OCI-LY7 (cell line): ENCODE data around the gene ZNF582. TPM values are rescaled to one million over a fixed set of nuclear protein-coding genes. Genes with fewer than 3 reads are reported as not detected.
A peak's percentile ranks its signal among the peaks of the same experiment; 100 is the strongest.

Experiments used
- BruUV-seq: library from RNA; stranded (reverse); fragments of 400-500 nt; replicated peaks from 2 replicates; lab custom pipeline; 2021; lab: Mats Ljungman, UMichigan
- CTCF ChIA-PET: fragments of 300-600 bp; sonication (Branson Sonifier 250); formaldehyde crosslinking; loops from one replicate; lab custom pipeline; 2022; ENCODE audit warnings: antibody characterized with exemption; ENCODE audit not compliant: unreplicated experiment; lab: Charles Lee
- POLR2A ChIA-PET: fragments of 300-600 bp; sonication (Branson Sonifier 250); formaldehyde crosslinking; loops from one replicate; lab custom pipeline; 2022; ENCODE audit warnings: antibody characterized with exemption; lab: Charles Lee
- DNase-seq: peaks from one replicate; pipeline ENCODE4 v3.0.0-alpha.2; 2015; ENCODE audit warnings: low spot score
- H2AFZ ChIP-seq: fragments of 200-600 bp; sonication (generic), shearing (Covaris generic); 2 replicates; pipeline ENCODE4 v1.6.1; 2014; ENCODE audit warnings: mild to moderate bottlenecking, antibody characterized with exemption, low read length, moderate library complexity
- H3K27ac ChIP-seq: fragments of 200-600 bp; sonication (generic); 2 replicates; pipeline ENCODE4 v1.5.1; 2014; ENCODE audit warnings: mixed run types, low read depth, mild to moderate bottlenecking, moderate library complexity, low read length, inconsistent platforms; ENCODE audit not compliant: poor library complexity, severe bottlenecking
- H3K36me3 ChIP-seq: fragments of 200-600 bp; sonication (generic); 2 replicates; pipeline ENCODE4 v1.6.1; 2014; ENCODE audit warnings: mild to moderate bottlenecking, antibody characterized with exemption, low read length, moderate library complexity, mixed read lengths; ENCODE audit not compliant: insufficient read depth
- H3K4me1 ChIP-seq: fragments of 200-600 bp; sonication (generic); 2 replicates; pipeline ENCODE4 v1.5.1; 2014; ENCODE audit warnings: mild to moderate bottlenecking, low read length; ENCODE audit not compliant: insufficient read depth, poor library complexity, severe bottlenecking
- H3K4me2 ChIP-seq: fragments of 200-600 bp; sonication (generic); 2 replicates; pipeline ENCODE4 v1.6.1; 2014; ENCODE audit warnings: mild to moderate bottlenecking, low read length
- H3K4me3 ChIP-seq: fragments of 200-600 bp; sonication (generic); 2 replicates; pipeline ENCODE4 v1.5.1; 2014; ENCODE audit warnings: mild to moderate bottlenecking, low read depth, low read length; ENCODE audit not compliant: poor library complexity, severe bottlenecking
- H3K79me2 ChIP-seq: fragments of 200-600 bp; sonication (generic); 2 replicates; pipeline ENCODE4 v1.6.1; 2016; ENCODE audit warnings: low read depth, mild to moderate bottlenecking, low read length, moderate library complexity, mixed read lengths; ENCODE audit not compliant: insufficient read depth
- H3K9me2 ChIP-seq: fragments of 200-600 bp; sonication (generic); 2 replicates; pipeline ENCODE4 v1.6.1; 2016; ENCODE audit warnings: mild to moderate bottlenecking, low read length, mixed read lengths; ENCODE audit not compliant: insufficient read depth
- H3K9me3 ChIP-seq: fragments of 200-600 bp; sonication (generic); 2 replicates; pipeline ENCODE4 v1.6.1; 2014; ENCODE audit warnings: mild to moderate bottlenecking, mixed run types, low read length, mixed read lengths
- H4K20me1 ChIP-seq: fragments of 200-600 bp; sonication (generic); 2 replicates; pipeline ENCODE4 v1.6.1; 2014; ENCODE audit warnings: mild to moderate bottlenecking, antibody characterized with exemption, low read length, moderate library complexity, mixed read lengths; ENCODE audit not compliant: insufficient read depth
- CTCF ChIP-seq: fragments of 200-600 bp; sonication (generic); conservative IDR thresholded peaks from 2 replicates; pipeline ENCODE4 v1.5.1; 2014; ENCODE audit warnings: mild to moderate bottlenecking, antibody characterized with exemption, low read length, moderate library complexity, mixed read lengths
- EZH2phosphoT487 ChIP-seq: fragments of 200-600 bp; sonication (generic); IDR thresholded peaks from 2 replicates; pipeline ENCODE4 v1.6.1; 2018; ENCODE audit warnings: low read depth, borderline replicate concordance, mild to moderate bottlenecking, mixed run types, antibody characterized with exemption, low read length, moderate library complexity, mixed read lengths
- intact Hi-C: fragments of 100-400 bp; cut with micrococcal nuclease; formaldehyde crosslinking; loops from one replicate; pipeline ENCODE4 v1.10.0; 2022; ENCODE audit not compliant: unreplicated experiment
- total RNA-seq, 2 experiments: library from RNA; depleted of rRNA in 1 of 2; stranded (reverse); fragments of >200 nt in 1 of 2; shearing (Covaris generic) in 1 of 2; gene quantifications; 2 replicates each; pipeline ENCODE4 v1.2.3, GENCODE V29; 2014 to 2022

ZNF582 gene
- total RNA-seq, 2 experiments from 2014 or later: not detected

DNA sequence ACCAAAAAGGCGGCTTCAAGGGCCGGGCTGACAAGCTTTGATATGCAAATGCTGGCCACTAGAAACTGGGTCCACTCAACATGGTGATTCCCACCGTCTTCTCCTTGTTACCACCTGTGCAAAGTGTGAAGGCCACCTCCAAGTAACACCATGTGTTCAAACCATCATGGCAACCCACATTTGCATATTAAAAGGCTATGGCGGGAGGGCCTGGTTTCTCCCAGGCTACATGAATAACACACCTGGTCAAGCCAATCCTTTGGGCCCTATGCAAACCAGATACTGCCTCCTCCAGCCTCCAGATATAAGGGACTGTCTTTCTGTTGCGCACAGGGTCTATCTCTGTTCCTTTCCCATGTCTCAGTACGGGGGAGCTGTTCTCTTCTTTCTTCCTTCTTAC, 42.1 kb downstream of the ZNF582 start:
- DNase-seq: no peak
- no peaks in the 10 kb centered on the region for H3K9me2 ChIP-seq
- no peak overlapping the region for H2AFZ ChIP-seq
- POLR2A ChIA-PET: no interaction called here
- H3K4me1 ChIP-seq: no peaks in the 10 kb centered on the region
- H3K27ac ChIP-seq: no peak overlapping the region
- H3K4me3 ChIP-seq: no peak overlapping the region
- no TSS peak for BruUV-seq
- CTCF ChIA-PET: no interaction called here
- H3K36me3 ChIP-seq: no peaks in the 10 kb centered on the region
- H3K4me2 ChIP-seq: no peak overlapping the region
- H3K79me2 ChIP-seq: no peaks in the 10 kb centered on the region
- TF ChIP-seq CTCF (no peak), EZH2phosphoT487 (no peak)
- intact Hi-C loops: loop anchor here (10.0 kb wide), 1 partner anchor 286 kb away; no protein-coding TSS in a partner anchor
- no peaks in the 10 kb centered on the region for H3K9me3 ChIP-seq
- no peaks in the 10 kb centered on the region for H4K20me1 ChIP-seq

- CTCF ChIA-PET: no interaction called here
- intact Hi-C loops: loop anchor here (10.0 kb wide), 1 partner anchor 286 kb away; no protein-coding TSS in a partner anchor
Measured at GRCh38 chr19:56350416-56351045, 42.8 kb downstream of the ZNF582 start.

More at GRCh38 chr19:56350416-56351045, 42.8 kb downstream of the ZNF582 start:
- no peak overlapping the region for H3K4me3 ChIP-seq
- no peaks in the 10 kb centered on the region for H3K9me2 ChIP-seq
- peak; percentile 71 for DNase-seq
- POLR2A ChIA-PET: no interaction called here
- peak; percentile 93 for TF ChIP-seq CTCF
- TF ChIP-seq EZH2phosphoT487: no peak
- no peak overlapping the region for H3K27ac ChIP-seq
- H3K4me1 ChIP-seq: no peaks in the 10 kb centered on the region
- H2AFZ ChIP-seq: no peak overlapping the region
- no peaks in the 10 kb centered on the region for H3K36me3 ChIP-seq
- no peaks in the 10 kb centered on the region for H3K9me3 ChIP-seq
- no peak overlapping the region for H3K4me2 ChIP-seq
- no peaks in the 10 kb centered on the region for H4K20me1 ChIP-seq
- H3K79me2 ChIP-seq: no peaks in the 10 kb centered on the region
- BruUV-seq: no TSS peak
